Measurements from ENCODE around the gene ZNF575. TPM values are rescaled to one million over a fixed set of nuclear protein-coding genes. Genes with fewer than 3 reads are reported as not detected.
"Not testable (repeated sequence)": the region's sequence is repeated elsewhere in the genome, so short reads cannot be mapped to it uniquely, and the experiment has no call there.

ZNF575 gene
- total RNA-seq, 1 experiment from 2014 or later = 2.8 TPM

DNA sequence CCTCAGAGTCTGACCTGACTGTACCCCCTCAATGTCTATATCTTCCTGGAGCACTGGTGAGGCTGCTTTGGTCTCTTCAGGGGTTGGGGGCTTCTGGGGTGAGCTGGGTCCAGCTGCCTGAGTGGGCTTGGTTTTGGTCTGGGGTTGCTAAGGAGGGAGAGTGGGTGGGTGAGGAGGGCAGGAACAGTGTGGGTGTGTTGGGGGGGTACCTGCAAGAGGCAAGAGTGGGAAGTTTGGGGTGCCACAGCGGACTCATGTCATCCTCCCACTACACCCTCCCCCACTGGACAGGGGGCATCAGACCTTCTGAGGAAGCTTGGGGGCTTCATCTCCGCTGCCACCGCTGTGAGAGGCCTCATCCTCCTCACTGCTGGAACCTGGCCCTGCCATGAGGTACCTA, 13.6 kb downstream of the ZNF575 start:
- no peak for DNase-seq (ENCODE audit: low spot score)
- H3K27ac ChIP-seq (ENCODE audit: low read depth, low read length, poor library complexity, severe bottlenecking) = no peak overlapping the region
- no TSS peak for BruUV-seq (replicated peaks)
- H3K36me3 ChIP-seq (ENCODE audit: insufficient read depth, low read length, poor library complexity, severe bottlenecking) = peaks cover 38% of the 10 kb centered on the region
- no peaks in the 10 kb centered on the region for H3K4me1 ChIP-seq (ENCODE audit: insufficient read depth, low read length, poor library complexity, severe bottlenecking)
- H3K9me3 ChIP-seq (ENCODE audit: low read depth, low read length, poor library complexity, severe bottlenecking) = no peaks in the 10 kb centered on the region
- POLR2A ChIA-PET (ENCODE audit: low non-redundant PET) = no interaction called here
- CTCF ChIA-PET = interaction anchor here (0.7 to 1.1 kb wide), 2 partner anchors 8 to 16 kb away, joined by 3 to 4 read pairs; no protein-coding TSS in a partner anchor
- no peak for TF ChIP-seq EZH2 (IDR thresholded peaks at IDR 0.05; ENCODE audit: borderline replicate concordance, low read depth, low read length, poor library complexity, severe bottlenecking)
- no peak overlapping the region for H3K4me3 ChIP-seq (ENCODE audit: low read depth, low read length, poor library complexity, severe bottlenecking)
- intact Hi-C loops (cut with micrococcal nuclease; ENCODE audit: unreplicated experiment) = no loop called here
- H3K27me3 ChIP-seq (replicated peaks; ENCODE audit: insufficient read depth, low read depth, low read length, poor library complexity) = no peaks in the 10 kb centered on the region

DNA sequence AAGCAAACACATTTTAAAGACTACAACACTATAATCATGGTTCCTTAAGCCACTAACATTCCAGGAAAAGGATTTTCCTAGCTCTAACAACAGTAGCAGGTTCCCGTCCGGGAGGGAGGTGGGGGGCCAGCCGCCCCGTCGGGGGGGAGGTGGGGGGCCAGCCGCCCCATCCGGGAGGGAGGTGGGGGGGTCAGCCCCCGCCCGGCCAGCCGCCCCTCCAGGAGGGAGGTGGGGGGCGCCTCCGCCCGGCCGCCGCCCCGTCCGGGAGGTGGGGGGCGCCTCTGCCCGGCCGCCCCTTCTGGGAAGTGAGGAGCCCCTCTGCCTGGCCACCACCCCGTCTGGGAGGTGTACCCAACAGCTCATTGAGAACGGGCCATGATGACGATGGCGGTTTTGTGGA, 14.9 kb downstream of the ZNF575 start:
- intact Hi-C loops (cut with micrococcal nuclease; ENCODE audit: unreplicated experiment); H3K4me1 ChIP-seq (ENCODE audit: insufficient read depth, low read length, poor library complexity, severe bottlenecking); DNase-seq (ENCODE audit: low spot score); H3K4me3 ChIP-seq (ENCODE audit: low read depth, low read length, poor library complexity, severe bottlenecking); H3K9me3 ChIP-seq (ENCODE audit: low read depth, low read length, poor library complexity, severe bottlenecking); POLR2A ChIA-PET (ENCODE audit: low non-redundant PET); BruUV-seq (replicated peaks); H3K27ac ChIP-seq (ENCODE audit: low read depth, low read length, poor library complexity, severe bottlenecking); CTCF ChIA-PET; H3K27me3 ChIP-seq (replicated peaks; ENCODE audit: insufficient read depth, low read depth, low read length, poor library complexity): not testable (repeated sequence)
- peaks cover 42% of the 10 kb centered on the region for H3K36me3 ChIP-seq (ENCODE audit: insufficient read depth, low read length, poor library complexity, severe bottlenecking)

DNA sequence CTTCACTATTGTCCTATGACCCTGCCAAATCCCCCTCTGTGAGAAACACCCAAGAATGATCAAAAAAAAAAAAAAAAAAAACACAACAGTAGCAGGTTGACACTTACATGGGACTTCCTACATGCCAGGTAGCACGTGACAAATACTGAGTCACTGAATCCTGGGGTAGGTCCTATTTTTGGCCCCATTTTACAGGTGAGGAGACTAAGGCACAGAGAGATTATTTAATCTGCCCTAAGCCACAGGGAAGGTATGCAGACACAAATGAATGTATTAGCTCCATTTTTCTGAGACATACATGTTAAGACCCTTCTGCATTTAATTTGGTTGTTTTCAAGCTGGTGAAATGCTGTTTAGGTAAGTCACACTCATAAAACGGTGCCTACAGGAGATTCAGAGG, 15.7 kb downstream of the ZNF575 start:
- H3K4me3 ChIP-seq (ENCODE audit: low read depth, low read length, poor library complexity, severe bottlenecking) = no peak overlapping the region
- peaks cover 34% of the 10 kb centered on the region for H3K36me3 ChIP-seq (ENCODE audit: insufficient read depth, low read length, poor library complexity, severe bottlenecking)
- intact Hi-C loops (cut with micrococcal nuclease; ENCODE audit: unreplicated experiment) = no loop called here
- no peak overlapping the region for H3K27ac ChIP-seq (ENCODE audit: low read depth, low read length, poor library complexity, severe bottlenecking)
- no peaks in the 10 kb centered on the region for H3K9me3 ChIP-seq (ENCODE audit: low read depth, low read length, poor library complexity, severe bottlenecking)
- no peak for DNase-seq (ENCODE audit: low spot score)
- H3K4me1 ChIP-seq (ENCODE audit: insufficient read depth, low read length, poor library complexity, severe bottlenecking) = peaks cover 12% of the 10 kb centered on the region
- no peaks in the 10 kb centered on the region for H3K27me3 ChIP-seq (replicated peaks; ENCODE audit: insufficient read depth, low read depth, low read length, poor library complexity)
- no peak for TF ChIP-seq EZH2 (IDR thresholded peaks at IDR 0.05; ENCODE audit: borderline replicate concordance, low read depth, low read length, poor library complexity, severe bottlenecking)
- TF ChIP-seq, protein P1, sequence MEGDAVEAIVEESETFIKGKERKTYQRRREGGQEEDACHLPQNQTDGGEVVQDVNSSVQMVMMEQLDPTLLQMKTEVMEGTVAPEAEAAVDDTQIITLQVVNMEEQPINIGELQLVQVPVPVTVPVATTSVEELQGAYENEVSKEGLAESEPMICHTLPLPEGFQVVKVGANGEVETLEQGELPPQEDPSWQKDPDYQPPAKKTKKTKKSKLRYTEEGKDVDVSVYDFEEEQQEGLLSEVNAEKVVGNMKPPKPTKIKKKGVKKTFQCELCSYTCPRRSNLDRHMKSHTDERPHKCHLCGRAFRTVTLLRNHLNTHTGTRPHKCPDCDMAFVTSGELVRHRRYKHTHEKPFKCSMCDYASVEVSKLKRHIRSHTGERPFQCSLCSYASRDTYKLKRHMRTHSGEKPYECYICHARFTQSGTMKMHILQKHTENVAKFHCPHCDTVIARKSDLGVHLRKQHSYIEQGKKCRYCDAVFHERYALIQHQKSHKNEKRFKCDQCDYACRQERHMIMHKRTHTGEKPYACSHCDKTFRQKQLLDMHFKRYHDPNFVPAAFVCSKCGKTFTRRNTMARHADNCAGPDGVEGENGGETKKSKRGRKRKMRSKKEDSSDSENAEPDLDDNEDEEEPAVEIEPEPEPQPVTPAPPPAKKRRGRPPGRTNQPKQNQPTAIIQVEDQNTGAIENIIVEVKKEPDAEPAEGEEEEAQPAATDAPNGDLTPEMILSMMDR (conservative IDR thresholded peaks at IDR 0.05; ENCODE audit: low read depth, low read length) = no peak
- POLR2A ChIA-PET (ENCODE audit: low non-redundant PET) = no interaction called here
- no TSS peak for BruUV-seq (replicated peaks)
- CTCF ChIA-PET = no interaction called here

DNA sequence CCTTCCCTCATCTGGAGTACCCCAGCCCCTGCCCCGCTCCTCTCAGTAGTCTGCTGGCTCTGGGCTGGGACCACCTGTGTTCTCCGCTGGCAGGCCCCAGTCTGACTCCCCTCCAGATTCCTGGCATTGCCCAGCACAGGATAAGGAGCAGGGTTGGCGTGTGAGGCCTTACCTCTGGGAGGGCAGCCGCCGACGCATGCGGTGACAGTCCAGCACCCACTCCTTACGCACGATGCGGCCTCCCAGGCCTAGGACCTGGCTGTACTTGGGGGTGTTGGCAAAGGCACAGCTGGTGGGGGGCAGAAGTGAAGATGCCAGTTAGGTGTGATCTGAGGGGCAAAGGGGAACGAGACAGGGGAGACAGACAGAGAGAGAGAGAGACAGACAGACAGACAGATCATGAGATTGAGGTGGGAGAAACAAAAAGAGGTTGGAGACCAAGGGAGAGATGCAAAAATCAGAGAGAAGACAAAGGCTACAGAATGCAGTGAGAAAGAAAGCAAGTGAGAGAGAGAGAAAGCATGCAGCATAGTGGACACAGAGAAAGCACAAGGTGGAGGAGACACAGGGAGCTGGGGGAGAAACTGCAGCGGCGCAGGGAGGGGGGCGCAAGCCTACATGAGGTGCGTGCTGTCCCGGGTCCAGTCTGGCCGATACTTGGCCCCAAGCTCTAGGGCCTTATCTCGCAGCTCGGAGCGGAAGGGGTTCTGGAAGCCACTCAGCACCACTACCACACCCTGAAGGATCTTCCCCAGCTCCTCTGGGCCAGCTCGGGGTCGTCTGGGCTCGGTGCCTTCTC, 18.6 kb downstream of the ZNF575 start:
- H3K4me3 ChIP-seq (ENCODE audit: low read depth, low read length, poor library complexity, severe bottlenecking) = no peak overlapping the region
- ChIA-PET CTCF (no interaction called here), POLR2A (ENCODE audit: low non-redundant PET) (no interaction called here)
- H3K27ac ChIP-seq (ENCODE audit: low read depth, low read length, poor library complexity, severe bottlenecking) = peak overlapping the region; percentile 70
- no peaks in the 10 kb centered on the region for H3K9me3 ChIP-seq (ENCODE audit: low read depth, low read length, poor library complexity, severe bottlenecking)
- TF ChIP-seq EZH2 (IDR thresholded peaks at IDR 0.05; ENCODE audit: borderline replicate concordance, low read depth, low read length, poor library complexity, severe bottlenecking) = no peak
- TF ChIP-seq, protein P1 (conservative IDR thresholded peaks at IDR 0.05; ENCODE audit: low read depth, low read length) = no peak
- no peaks in the 10 kb centered on the region for H3K27me3 ChIP-seq (replicated peaks; ENCODE audit: insufficient read depth, low read depth, low read length, poor library complexity)
- DNase-seq (ENCODE audit: low spot score) = no peak
- peaks cover 26% of the 10 kb centered on the region for H3K4me1 ChIP-seq (ENCODE audit: insufficient read depth, low read length, poor library complexity, severe bottlenecking)
- peaks cover 35% of the 10 kb centered on the region for H3K36me3 ChIP-seq (ENCODE audit: insufficient read depth, low read length, poor library complexity, severe bottlenecking)
- intact Hi-C loops (cut with micrococcal nuclease; ENCODE audit: unreplicated experiment) = no loop called here
- no TSS peak for BruUV-seq (replicated peaks)
